Dedifferentiated amniotic fluid mesenchymal stem cell (primary cell): Measurements from ENCODE around the gene SERINC1.
"Not testable (repeated sequence)": the region's sequence is repeated elsewhere in the genome, so short reads cannot be mapped to it uniquely, and the experiment has no call there.

Source experiments
- DNase-seq: peaks from one replicate; pipeline ENCODE4 v3.0.0-alpha.2; 2016; ENCODE audit errors: extremely low spot score

The SERINC1 gene

GRCh38 chr6:122471107-122472021 is at the start of gene SERINC1:
Gene SERINC1 (minus strand): TSS chr6:122471807. CDS start chr6:122471737, 70 bp downstream.
- peak; percentile 96 for DNase-seq

- no peak for DNase-seq
Observed at GRCh38 chr6:122511193-122511924, 39.8 kb upstream of the SERINC1 start.

- not testable (repeated sequence) for DNase-seq
Observed at GRCh38 chr6:122505170-122505569, 33.6 kb upstream of the SERINC1 start.

- DNase-seq, result no peak
Observed at GRCh38 chr6:122501475-122501874, 29.9 kb upstream of the SERINC1 start.

- no peak for DNase-seq
Observed at GRCh38 chr6:122495612-122496011, 24.0 kb upstream of the SERINC1 start.

- DNase-seq, result no peak
Observed at GRCh38 chr6:122494665-122495272, 23.2 kb upstream of the SERINC1 start.

GRCh38 chr6:122491919-122492555 is 20.4 kb upstream of the SERINC1 start:
- DNase-seq, result peak; percentile 83

GRCh38 chr6:122490607-122491006 is 19.0 kb upstream of the SERINC1 start:
- DNase-seq, result no peak

GRCh38 chr6:122484760-122485159 is 13.2 kb upstream of the SERINC1 start:
- DNase-seq, result no peak

- no peak for DNase-seq
Observed at GRCh38 chr6:122482750-122483080, 11.1 kb upstream of the SERINC1 start.

- DNase-seq, result peak; percentile 30
Observed at GRCh38 chr6:122476131-122476530, 4.5 kb upstream of the SERINC1 start.

- DNase-seq, result no peak
Observed at GRCh38 chr6:122472022-122472340, 374 bp upstream of the SERINC1 start.

GRCh38 chr6:122461885-122462284 is 9.7 kb downstream of the SERINC1 start:
- DNase-seq, result no peak

- not testable (repeated sequence) for DNase-seq
Observed at GRCh38 chr6:122459865-122460416, 11.7 kb downstream of the SERINC1 start.

- no peak for DNase-seq
Observed at GRCh38 chr6:122459240-122459639, 12.4 kb downstream of the SERINC1 start.

GRCh38 chr6:122458087-122458486 is 13.5 kb downstream of the SERINC1 start:
- DNase-seq, result no peak

- not testable (repeated sequence) for DNase-seq
Observed at GRCh38 chr6:122455116-122455515, 16.5 kb downstream of the SERINC1 start.

- DNase-seq, result no peak
Observed at GRCh38 chr6:122454673-122455072, 16.9 kb downstream of the SERINC1 start.

- no peak for DNase-seq
Observed at GRCh38 chr6:122452509-122452908, 19.1 kb downstream of the SERINC1 start.

- no peak for DNase-seq
Observed at GRCh38 chr6:122449069-122449468, 22.5 kb downstream of the SERINC1 start.

- DNase-seq, result no peak
Observed at GRCh38 chr6:122445274-122445673, 26.3 kb downstream of the SERINC1 start.

GRCh38 chr6:122438975-122439374 is 32.6 kb downstream of the SERINC1 start:
- DNase-seq, result no peak
